Fibroblast of peridontal ligament (primary cell): ENCODE measurements around the gene CALCOCO2.
"Not testable (repeated sequence)": the region's sequence is repeated elsewhere in the genome, so short reads cannot be mapped to it uniquely, and the experiment has no call there.

ENCODE experiments used
- DNase-seq: peaks from one replicate; pipeline ENCODE4 v3.0.0-alpha.2; 2010; ENCODE audit errors: extremely low read depth

CALCOCO2 gene, protein sequence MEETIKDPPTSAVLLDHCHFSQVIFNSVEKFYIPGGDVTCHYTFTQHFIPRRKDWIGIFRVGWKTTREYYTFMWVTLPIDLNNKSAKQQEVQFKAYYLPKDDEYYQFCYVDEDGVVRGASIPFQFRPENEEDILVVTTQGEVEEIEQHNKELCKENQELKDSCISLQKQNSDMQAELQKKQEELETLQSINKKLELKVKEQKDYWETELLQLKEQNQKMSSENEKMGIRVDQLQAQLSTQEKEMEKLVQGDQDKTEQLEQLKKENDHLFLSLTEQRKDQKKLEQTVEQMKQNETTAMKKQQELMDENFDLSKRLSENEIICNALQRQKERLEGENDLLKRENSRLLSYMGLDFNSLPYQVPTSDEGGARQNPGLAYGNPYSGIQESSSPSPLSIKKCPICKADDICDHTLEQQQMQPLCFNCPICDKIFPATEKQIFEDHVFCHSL

GRCh38 chr17:48830840-48831548 lies at the start of gene CALCOCO2:
CALCOCO2 (plus strand) TSS chr17:48831035; CDS start chr17:48841708, 10,673 bp downstream.
- peak; percentile 82 for DNase-seq

- DNase-seq: no peak
These were observed 43.0 kb upstream of the CALCOCO2 start for GRCh38 chr17:48787828-48788227.

- no peak for DNase-seq
These were observed 40.2 kb upstream of the CALCOCO2 start for GRCh38 chr17:48790607-48791127.

GRCh38 chr17:48791128-48792032 lies 39.5 kb upstream of the CALCOCO2 start:
- peak; percentile 82 for DNase-seq

DNA sequence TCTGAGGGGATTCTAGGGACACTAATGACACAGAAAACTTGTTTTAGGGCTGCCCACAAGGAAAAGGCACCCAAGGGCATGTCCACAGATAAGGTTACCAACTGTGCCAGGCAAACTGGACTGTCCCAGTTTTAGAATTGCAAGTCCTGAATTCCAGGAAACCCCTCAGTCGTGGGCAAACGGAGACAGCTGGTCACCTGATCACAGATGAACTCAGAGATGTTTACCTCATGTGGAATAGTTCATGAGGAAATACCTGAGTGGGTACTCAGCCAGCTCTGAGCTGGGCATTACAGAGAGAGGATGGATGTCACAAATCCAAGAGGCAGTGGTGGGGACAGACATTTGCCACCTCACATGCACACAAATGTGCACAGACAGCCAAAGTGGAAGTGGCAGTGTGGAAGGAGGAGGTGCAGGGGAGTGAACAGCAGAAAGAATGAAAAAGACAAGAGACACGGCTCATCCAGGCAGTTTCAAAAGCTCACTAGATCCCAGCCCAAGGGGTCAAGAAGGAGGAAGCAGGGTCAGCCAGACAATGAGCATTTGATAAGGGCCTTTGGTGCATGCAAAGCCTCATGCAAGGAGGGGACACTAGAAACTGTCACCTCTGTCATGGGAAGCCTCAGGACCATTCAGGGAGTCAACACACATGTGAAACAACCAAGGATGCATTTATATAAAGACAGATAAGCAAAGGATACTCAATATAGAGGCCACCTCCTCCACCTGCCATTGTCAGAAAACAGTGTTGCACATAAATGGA lies 38.6 kb upstream of the CALCOCO2 start:
- no peak for DNase-seq

GRCh38 chr17:48795444-48796162 lies 35.2 kb upstream of the CALCOCO2 start:
- DNase-seq: peak; percentile 46

DNA sequence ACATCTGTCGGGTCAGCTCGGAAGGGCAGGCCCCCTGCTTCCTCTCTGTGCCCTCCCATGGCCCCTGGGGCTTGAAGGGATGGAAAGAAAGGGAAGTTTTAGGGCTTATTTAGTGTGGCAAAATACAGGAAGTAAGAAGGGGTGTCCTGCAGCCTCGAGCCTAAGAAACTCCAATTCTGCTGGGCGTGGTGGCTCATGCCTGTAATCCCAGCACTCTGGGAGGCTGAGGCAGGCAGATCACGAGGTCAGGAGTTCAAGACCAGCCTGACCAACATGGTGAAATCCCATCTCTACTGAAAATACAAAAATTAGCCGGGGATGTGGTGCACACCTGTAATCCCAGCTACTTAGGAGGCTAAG lies 34.7 kb upstream of the CALCOCO2 start:
- DNase-seq: not testable (repeated sequence)

DNA sequence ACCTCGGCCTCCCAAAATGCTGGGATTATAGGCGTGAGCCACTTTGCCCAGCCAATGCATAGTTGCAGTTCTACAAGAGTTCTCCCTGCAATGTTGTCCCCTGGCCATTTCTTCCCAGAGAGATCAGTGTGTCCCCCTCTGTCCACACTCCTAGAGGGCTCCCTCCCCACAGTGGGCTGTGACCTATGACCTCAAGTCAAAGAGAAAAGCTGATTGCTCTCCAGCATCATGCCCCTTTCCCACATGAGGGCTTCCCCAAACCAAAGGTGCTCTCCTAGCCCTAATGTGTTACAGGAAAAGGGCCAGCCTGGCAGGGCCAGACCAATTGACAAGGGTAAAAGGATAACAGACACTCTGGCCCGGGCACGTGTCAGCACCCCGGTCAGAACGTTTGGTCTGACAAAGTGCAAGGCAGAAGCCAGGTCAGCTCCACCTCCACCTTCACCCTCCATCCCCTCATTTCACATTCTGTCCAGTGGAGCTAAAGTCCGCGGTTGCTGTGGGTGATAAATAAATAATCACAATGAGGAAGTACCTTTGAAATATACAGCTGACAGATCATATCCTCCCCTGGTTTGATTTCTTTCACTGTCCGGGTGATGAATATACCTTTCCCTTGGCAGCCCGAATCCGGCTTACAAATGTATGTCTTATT lies 31.6 kb upstream of the CALCOCO2 start:
- DNase-seq: no peak

DNA sequence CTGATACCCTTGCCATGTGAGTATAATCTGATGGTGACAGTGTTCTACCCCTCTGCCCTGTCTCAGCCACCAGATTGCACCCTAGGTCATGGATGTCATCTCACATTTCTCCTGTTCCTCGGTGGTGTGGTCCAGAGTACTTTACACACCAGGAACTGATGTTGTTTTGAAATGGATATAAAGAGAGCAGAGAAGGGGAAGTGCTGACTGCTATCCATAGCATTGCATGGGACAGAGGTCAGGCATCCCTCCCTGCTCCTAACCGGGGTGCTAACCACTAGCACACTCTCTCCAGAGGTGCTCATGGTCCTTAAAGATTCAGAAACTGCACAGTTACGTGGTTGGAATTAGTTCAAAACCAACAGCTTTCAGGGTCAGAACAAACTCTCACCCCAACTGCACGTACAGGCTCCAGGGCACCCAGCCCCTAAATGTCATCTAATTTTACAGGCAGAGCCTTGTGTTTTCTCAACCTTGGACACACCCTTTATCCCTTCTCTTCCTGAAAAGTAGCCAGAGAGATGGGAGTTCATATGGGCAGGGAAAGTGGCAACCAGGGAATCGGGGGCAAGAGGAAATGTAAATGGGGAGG lies 30.1 kb upstream of the CALCOCO2 start:
- DNase-seq: no peak

DNA sequence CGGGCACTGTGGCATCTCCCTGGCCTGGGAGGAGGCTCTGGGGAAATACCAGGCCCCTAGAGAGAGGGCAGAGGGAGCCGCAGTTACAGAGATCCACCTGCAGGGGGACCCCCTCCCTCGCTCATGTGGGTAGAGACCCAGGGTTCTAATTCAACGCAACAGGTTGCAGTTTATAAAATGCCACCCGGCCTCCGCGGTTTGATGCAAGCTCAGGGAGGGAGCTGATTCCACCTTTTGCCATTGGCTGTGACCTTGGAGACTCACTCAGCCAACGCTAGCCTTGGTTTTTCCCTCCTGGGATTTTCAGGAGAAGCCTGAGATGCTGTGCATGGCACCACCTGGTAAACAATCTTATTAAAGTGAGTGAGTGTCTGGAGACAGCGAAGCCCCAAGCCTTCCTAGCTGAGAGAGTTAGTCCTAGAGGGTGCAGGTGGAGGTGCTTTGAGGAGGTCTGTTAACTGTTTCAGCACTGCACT lies 25.9 kb upstream of the CALCOCO2 start:
- DNase-seq: peak; percentile 22

- no peak for DNase-seq
These were observed 21.7 kb upstream of the CALCOCO2 start for GRCh38 chr17:48809182-48809581.

- DNase-seq: no peak
These were observed 18.8 kb upstream of the CALCOCO2 start for GRCh38 chr17:48812001-48812400.

DNA sequence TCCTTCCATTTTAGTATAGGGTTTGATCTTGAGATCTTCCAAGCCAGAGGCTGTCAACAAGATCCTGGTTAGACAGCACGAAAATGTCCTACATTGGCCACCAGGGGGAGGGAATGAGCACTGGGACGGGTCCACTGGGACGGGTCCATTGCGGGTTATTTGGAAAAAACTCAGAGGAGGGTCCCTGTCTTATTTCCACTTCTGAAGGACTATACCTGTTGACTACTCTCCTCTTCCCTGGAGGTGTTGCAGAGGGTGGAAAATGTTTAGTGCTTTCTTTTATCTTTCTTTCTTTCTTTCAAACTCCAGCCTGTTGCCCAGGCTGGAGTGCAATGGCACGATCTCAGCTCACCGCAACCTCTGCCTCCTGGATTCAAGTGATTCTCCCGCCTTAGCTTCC lies 16.3 kb upstream of the CALCOCO2 start:
- peak; percentile 45 for DNase-seq

DNA sequence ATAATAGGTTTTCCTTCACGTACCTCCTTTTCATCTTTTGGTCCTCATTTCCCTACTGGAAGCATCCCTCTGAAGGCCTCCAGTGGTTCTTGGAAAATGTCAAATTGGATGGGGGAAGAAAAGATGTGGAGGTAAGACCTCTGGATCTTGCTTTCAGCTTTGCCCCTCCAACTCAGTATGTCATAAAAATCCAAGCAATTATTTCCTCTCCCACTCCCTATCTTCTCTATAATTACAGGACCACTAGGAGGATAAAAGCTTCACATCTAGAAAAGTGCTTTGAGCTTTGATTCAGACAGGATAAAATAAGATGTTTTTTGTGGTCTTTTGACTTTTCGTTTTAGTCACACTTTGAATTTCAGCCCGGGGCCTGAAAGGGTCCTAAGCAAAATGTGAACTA lies 15.5 kb upstream of the CALCOCO2 start:
- DNase-seq: no peak

GRCh38 chr17:48816438-48816773 lies 14.4 kb upstream of the CALCOCO2 start:
- DNase-seq: no peak

DNA sequence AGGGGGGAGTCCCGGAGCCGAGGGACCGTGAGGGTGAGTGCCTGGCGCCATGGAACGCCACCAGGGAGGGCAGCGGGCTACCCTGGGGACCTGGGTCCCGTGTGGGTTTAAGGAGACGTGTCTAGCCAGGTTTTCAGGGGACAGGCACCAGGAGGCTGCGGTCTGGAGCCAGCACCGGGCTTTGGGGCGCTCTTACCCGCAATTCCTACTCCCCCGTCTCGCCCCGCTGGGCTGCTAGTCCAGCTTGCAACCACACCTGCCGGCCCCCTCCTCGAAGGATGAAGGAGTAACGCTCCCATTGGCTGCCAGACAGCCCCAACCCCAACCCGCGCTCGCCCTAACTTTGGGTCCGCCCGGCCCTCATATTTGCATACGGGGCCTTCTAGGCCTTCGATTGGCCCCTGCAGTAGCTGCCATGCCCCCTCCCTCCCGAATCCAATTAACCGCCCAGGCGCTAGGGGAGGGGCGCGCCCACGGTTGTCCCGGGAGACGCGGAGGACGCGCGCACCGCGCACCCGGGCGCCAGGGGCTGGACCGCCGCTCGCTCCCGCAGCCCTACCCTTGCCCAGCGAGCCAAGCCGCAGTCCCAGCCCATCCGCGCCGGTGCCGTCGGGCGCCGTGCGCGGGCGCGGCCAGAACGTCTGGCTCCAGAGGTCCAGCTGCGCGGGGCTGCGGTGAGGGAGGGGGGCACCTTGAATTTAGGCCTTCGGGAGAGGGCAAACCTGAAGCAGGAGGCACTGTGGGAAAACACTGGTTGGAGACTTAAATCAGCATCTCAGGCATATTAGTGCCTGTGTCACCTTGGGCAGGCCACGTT lies 13.9 kb upstream of the CALCOCO2 start, which contains the start of gene TTLL6:
TTLL6 (minus strand) TSS at position 456 of the 817 bp plus-strand sequence; CDS start at position 299, 157 bp downstream.
- peak; percentile 12 for DNase-seq

DNA sequence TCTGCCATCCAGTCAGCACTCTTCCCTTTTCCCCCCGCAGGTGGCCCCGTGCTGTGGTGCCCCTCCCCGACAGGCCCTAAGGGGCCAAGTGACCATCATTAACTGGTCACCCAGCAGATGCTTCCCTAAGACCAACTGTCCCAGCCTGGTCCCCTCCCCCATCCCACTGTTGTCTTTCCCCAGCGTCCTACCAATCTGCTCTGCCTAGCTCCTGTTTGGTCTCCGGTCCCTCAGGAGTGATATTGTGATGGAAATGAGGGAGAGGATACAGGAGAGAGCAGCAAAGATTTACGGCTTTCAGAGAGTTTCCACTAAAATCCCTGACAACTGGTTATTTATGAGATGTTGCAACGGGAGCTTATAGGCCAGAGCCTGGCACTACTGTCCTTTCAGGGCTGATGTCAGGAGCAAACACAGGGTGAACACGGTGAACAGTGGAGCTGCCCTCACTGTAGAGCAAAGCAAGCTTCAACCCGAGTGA lies 12.4 kb upstream of the CALCOCO2 start:
- no peak for DNase-seq

- no peak for DNase-seq
These were observed 11.4 kb upstream of the CALCOCO2 start for GRCh38 chr17:48819466-48819865.
